LNCaP clone FGC (cell line): ENCODE measurements around the gene KDM4B.

Experiments
- DNase-seq: peaks from one replicate; pipeline ENCODE4 v3.0.0-alpha.2; 2011; ENCODE audit warnings: low read depth
- H3K4me3 ChIP-seq: 2 replicates; pipeline ENCODE4 v1.5.1; 2011; ENCODE audit warnings: mild to moderate bottlenecking, low read depth, low read length, control low read depth
- TF ChIP-seq, protein P1 (sequence below): IDR thresholded peaks from 2 replicates; pipeline ENCODE4 v1.5.1; 2012; ENCODE audit warnings: mild to moderate bottlenecking; ENCODE audit not compliant: control insufficient read depth, insufficient read depth; ENCODE audit errors: extremely low read depth

The KDM4B gene

DNA sequence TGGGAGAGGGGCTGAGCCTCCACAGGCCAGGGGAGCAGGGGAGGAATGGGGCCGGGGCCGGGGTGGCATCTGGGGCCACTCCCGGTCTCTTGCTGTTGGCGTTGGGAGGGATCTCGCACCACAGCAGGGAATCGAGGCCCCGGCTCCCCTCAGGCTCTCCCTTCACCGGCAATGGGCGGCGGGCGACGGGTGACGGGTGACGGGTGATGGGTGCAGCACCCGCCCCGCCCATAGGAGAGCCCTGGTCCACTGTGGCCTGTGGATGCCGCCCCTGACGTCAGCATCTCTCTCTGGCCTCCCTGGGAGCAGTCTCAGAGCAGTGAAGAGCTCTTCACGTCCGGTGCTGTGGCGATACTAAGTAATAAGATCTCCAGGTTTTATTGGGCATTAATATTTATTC is 133.6 kb downstream of the KDM4B start:
- DNase-seq, result no peak
- no peak overlapping the region for H3K4me3 ChIP-seq
- TF ChIP-seq, protein P1, sequence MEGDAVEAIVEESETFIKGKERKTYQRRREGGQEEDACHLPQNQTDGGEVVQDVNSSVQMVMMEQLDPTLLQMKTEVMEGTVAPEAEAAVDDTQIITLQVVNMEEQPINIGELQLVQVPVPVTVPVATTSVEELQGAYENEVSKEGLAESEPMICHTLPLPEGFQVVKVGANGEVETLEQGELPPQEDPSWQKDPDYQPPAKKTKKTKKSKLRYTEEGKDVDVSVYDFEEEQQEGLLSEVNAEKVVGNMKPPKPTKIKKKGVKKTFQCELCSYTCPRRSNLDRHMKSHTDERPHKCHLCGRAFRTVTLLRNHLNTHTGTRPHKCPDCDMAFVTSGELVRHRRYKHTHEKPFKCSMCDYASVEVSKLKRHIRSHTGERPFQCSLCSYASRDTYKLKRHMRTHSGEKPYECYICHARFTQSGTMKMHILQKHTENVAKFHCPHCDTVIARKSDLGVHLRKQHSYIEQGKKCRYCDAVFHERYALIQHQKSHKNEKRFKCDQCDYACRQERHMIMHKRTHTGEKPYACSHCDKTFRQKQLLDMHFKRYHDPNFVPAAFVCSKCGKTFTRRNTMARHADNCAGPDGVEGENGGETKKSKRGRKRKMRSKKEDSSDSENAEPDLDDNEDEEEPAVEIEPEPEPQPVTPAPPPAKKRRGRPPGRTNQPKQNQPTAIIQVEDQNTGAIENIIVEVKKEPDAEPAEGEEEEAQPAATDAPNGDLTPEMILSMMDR, result no peak

- DNase-seq, result peak; percentile 10
- H3K4me3 ChIP-seq, result no peak overlapping the region
- TF ChIP-seq, protein P1, result no peak
Measured at GRCh38 chr19:5103061-5103701, 134.3 kb downstream of the KDM4B start.

DNA sequence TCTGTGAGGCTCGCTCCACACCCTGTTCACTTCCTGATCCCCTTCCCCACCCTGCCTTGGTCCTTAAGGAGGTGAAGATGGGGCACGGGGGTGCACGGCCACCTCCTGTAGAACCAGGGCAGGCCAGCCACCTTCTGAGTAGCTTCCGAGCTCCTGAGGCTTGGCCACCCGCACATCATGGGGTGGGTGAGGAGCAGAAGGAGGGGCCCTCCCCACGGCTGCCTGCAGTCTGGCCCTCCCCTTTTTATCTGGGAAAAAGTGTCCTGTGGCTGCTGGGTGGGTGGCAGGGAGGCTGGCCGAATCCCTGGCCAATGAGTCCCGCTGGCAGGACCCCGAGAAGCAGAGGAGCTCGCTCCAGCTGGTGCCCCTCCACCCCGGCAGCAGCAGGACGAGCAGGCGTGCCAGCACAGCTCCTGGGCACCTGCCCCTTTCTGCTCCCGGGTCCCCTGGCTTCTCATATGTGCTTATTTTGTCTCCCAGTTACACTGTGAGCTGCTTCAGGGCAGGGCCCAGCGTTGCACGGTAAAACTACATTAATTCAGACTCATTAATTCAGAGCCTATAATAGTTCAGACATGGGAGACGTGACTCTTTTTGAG is 135.0 kb downstream of the KDM4B start:
- TF ChIP-seq, protein P1, result no peak
- no peak overlapping the region for H3K4me3 ChIP-seq
- no peak for DNase-seq

DNA sequence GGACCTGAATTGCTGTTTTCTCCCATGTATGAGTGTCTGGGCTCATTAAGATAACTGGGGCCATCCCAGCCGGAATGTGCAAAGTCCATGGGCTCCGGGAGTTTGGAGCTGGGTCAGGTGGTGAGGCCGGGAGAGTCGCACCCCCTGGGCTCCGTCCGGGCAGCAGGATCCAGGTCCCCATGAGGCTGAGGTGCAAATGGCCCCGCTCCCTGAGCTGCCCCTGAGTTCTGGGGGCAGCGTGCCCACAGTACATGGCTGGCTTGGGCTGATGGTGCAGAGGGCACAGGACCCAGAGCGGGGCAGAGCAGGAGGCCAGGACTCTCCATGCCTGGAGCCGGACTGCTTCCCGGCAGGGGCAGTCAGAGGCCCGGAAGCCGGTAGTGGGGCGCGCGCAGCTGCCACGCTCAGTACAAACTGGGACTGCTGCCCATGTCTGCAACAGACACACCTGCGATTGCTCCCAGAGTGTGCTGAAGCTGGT is 136.0 kb downstream of the KDM4B start:
- no peak for DNase-seq
- TF ChIP-seq, protein P1, result no peak
- H3K4me3 ChIP-seq, result no peak overlapping the region

- no peak for DNase-seq
- no peak overlapping the region for H3K4me3 ChIP-seq
- TF ChIP-seq, protein P1, result no peak
Measured at GRCh38 chr19:5106191-5106726, 137.3 kb downstream of the KDM4B start.

- H3K4me3 ChIP-seq, result no peak overlapping the region
- TF ChIP-seq, protein P1, result no peak
- no peak for DNase-seq
Measured at GRCh38 chr19:5106971-5107370, 138.1 kb downstream of the KDM4B start.
